HEK293T (cell line): ENCODE results near the gene MED29.

Experiments used
- BHLHE40 ChIP-seq: fragments of 450-650 bp; IDR thresholded peaks from 2 replicates; pipeline ENCODE4 v1.6.1; 2016; ENCODE audit warnings: mild to moderate bottlenecking, moderate library complexity, borderline replicate concordance
- CTBP1 ChIP-seq: fragments of 450-650 bp; IDR thresholded peaks from 2 replicates; pipeline ENCODE4 v1.6.1; 2016; ENCODE audit warnings: borderline replicate concordance
- ELF4 ChIP-seq: fragments of 450-650 bp; IDR thresholded peaks from 2 replicates; pipeline ENCODE4 v1.6.1; 2017; ENCODE audit warnings: antibody characterized with exemption
- FOXA1 ChIP-seq: fragments of 450-650 bp; IDR thresholded peaks from 2 replicates; pipeline ENCODE4 v1.6.1; 2016; ENCODE audit warnings: mild to moderate bottlenecking
- FOXM1 ChIP-seq: fragments of 450-650 bp; IDR thresholded peaks from 2 replicates; pipeline ENCODE4 v1.6.1; 2017; ENCODE audit warnings: mild to moderate bottlenecking, borderline replicate concordance
- HDGF ChIP-seq: fragments of 450-650 bp; IDR thresholded peaks from 2 replicates; pipeline ENCODE4 v1.6.1; 2017; ENCODE audit warnings: antibody characterized with exemption, borderline replicate concordance
- L3MBTL2 ChIP-seq: fragments of 450-650 bp; conservative IDR thresholded peaks from 2 replicates; pipeline ENCODE4 v1.6.1; 2016; ENCODE audit warnings: mild to moderate bottlenecking
- NFRKB ChIP-seq: fragments of 450-650 bp; IDR thresholded peaks from 2 replicates; pipeline ENCODE4 v1.6.1; 2016; ENCODE audit warnings: mild to moderate bottlenecking, moderate library complexity
- SP1 ChIP-seq: fragments of 450-650 bp; IDR thresholded peaks from 2 replicates; pipeline ENCODE4 v1.6.1; 2017
- SUZ12 ChIP-seq: fragments of 450-650 bp; IDR thresholded peaks from 2 replicates; pipeline ENCODE4 v1.6.1; 2016; ENCODE audit warnings: mild to moderate bottlenecking
- TARDBP ChIP-seq: fragments of 450-650 bp; IDR thresholded peaks from 2 replicates; pipeline ENCODE4 v1.6.1; 2016
- ZNF384 ChIP-seq: fragments of 450-650 bp; IDR thresholded peaks from 2 replicates; pipeline ENCODE4 v1.6.1; 2016

GRCh38 chr19:39436350-39436716 is 45.2 kb downstream of the MED29 start:
- TF ChIP-seq BHLHE40 (no peak), SP1 (no peak), ZNF384 (no peak), ELF4 (no peak), TARDBP (no peak), L3MBTL2 (no peak), FOXA1 (no peak), SUZ12 (no peak), CTBP1 (no peak), HDGF (no peak), FOXM1 (no peak), NFRKB (no peak)
